ENCODE data around the gene HOATZ.

DNA sequence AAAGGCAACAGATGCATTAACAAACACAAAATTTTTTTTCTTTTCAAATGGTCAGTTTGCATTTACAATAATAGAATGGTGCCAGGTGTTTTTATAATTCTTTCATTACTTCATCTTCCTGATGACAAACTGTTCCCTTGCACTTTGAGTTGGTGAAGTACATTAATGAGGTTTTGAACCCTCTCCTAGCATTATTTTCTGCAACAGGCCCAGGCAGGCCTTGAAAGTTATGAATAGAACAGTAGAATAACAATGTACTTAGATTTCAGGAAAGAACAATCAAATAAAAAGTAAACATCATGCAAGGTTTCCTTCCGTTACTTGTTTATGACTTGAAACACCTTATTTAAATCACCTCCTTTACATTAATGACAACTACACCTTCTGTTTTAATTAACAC lies 12.0 kb upstream of the HOATZ start:
- TF ChIP-seq, protein P1, sequence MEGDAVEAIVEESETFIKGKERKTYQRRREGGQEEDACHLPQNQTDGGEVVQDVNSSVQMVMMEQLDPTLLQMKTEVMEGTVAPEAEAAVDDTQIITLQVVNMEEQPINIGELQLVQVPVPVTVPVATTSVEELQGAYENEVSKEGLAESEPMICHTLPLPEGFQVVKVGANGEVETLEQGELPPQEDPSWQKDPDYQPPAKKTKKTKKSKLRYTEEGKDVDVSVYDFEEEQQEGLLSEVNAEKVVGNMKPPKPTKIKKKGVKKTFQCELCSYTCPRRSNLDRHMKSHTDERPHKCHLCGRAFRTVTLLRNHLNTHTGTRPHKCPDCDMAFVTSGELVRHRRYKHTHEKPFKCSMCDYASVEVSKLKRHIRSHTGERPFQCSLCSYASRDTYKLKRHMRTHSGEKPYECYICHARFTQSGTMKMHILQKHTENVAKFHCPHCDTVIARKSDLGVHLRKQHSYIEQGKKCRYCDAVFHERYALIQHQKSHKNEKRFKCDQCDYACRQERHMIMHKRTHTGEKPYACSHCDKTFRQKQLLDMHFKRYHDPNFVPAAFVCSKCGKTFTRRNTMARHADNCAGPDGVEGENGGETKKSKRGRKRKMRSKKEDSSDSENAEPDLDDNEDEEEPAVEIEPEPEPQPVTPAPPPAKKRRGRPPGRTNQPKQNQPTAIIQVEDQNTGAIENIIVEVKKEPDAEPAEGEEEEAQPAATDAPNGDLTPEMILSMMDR (IDR thresholded peaks at IDR 0.05; ENCODE audit: insufficient read depth, low read depth, low read length), result no peak
- no peak for TF ChIP-seq EZH2 (IDR thresholded peaks at IDR 0.05; ENCODE audit: insufficient read depth, low read length)

All from astrocyte (in vitro differentiated cells and primary cell).